ENCODE measurements around the gene ADAMTS13.

The ADAMTS13 gene

DNA sequence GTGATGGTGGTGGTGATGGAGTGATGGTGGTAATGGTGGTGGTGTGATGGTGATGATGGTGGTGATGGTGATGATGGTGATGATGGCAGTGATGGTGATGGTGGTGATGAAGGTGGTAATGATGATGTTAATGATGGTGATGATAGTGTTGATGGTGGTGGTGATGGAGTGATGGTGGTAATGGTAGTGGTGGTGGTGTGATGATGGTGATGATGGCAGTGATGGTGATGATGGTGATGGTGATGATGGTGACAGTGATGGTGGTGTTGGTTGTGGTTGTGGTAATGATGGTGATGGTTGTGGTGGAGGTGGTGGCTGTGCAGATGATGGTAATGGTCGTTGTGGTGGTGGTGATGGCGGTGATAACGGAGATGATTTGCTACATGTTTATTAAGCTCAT is 38.7 kb upstream of the ADAMTS13 start:
- no peak overlapping the region for H3K4me3 ChIP-seq (ENCODE audit: low read depth, low read length)
- H3K27me3 ChIP-seq (replicated peaks): no peaks in the 10 kb centered on the region
- H3K27ac ChIP-seq: no peak overlapping the region
- no peaks in the 10 kb centered on the region for H3K36me3 ChIP-seq (replicated peaks)
- DNase-seq: no peak
- in situ Hi-C loops (cut with HindIII; ENCODE audit: low pct_ligation_motif_present, low sequenced_read_pairs): no loop called here
- TF ChIP-seq, protein P1, sequence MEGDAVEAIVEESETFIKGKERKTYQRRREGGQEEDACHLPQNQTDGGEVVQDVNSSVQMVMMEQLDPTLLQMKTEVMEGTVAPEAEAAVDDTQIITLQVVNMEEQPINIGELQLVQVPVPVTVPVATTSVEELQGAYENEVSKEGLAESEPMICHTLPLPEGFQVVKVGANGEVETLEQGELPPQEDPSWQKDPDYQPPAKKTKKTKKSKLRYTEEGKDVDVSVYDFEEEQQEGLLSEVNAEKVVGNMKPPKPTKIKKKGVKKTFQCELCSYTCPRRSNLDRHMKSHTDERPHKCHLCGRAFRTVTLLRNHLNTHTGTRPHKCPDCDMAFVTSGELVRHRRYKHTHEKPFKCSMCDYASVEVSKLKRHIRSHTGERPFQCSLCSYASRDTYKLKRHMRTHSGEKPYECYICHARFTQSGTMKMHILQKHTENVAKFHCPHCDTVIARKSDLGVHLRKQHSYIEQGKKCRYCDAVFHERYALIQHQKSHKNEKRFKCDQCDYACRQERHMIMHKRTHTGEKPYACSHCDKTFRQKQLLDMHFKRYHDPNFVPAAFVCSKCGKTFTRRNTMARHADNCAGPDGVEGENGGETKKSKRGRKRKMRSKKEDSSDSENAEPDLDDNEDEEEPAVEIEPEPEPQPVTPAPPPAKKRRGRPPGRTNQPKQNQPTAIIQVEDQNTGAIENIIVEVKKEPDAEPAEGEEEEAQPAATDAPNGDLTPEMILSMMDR (IDR thresholded peaks at IDR 0.05; ENCODE audit: low read depth, low read length, missing control alignments): no peak

DNA sequence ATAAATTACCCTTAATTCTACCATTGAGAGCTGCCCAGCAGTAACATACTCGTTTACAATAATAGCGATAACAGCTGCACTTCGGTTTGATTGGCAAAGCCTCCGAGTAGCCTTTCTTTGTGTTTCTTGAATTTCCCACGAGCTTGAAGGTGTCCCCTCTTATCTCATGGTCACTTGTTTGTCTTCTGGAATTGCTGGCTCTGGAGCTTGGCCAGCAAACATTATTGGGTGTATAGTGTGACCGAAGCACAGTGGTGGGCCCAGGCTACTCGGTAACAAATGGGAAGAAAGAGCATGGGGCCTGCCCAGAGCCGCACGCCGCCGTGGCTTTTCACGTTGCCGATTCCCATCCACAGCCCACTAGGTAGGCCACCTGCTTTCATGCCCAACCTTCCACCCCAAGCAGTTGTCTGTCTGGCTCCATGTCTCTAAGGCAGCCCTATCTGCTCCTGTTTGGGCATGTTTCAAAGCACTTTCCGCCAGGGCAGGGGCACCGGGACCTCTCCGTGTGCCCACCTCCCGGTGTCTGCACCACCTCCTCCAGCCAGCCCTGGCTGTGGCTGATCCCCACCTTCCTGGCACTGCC is 37.3 kb upstream of the ADAMTS13 start:
- Histone ChIP-seq H3K27ac (no peak overlapping the region), H3K4me3 (ENCODE audit: low read depth, low read length) (no peak overlapping the region), H3K36me3 (replicated peaks) (no peaks in the 10 kb centered on the region), H3K27me3 (replicated peaks) (no peaks in the 10 kb centered on the region)
- DNase-seq: no peak
- in situ Hi-C loops (cut with HindIII; ENCODE audit: low pct_ligation_motif_present, low sequenced_read_pairs): no loop called here
- TF ChIP-seq, protein P1 (IDR thresholded peaks at IDR 0.05; ENCODE audit: low read depth, low read length, missing control alignments): no peak

DNA sequence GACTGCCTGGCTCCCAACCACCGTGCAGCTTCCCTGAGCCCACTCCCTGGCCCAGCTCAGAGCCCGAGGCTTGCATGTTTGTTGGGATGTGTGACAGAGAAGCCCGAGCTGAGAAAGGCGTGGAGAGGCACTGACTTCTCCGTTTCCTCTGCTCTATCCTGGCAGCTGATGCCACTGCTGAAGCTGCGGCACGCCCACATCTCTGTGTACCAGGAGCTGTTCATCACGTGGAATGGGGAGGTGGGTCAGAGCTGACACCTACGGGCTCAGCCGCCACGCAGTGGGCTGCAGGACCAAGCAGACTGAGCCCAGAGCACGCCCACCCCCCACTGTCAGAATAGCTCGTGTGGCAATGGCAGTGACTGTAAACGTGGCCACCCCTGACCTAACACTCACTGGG is 36.7 kb upstream of the ADAMTS13 start:
- Histone ChIP-seq H3K4me3 (ENCODE audit: low read depth, low read length) (no peak overlapping the region), H3K36me3 (replicated peaks) (no peaks in the 10 kb centered on the region), H3K27ac (no peak overlapping the region), H3K27me3 (replicated peaks) (no peaks in the 10 kb centered on the region)
- TF ChIP-seq, protein P1 (IDR thresholded peaks at IDR 0.05; ENCODE audit: low read depth, low read length, missing control alignments): no peak
- DNase-seq: no peak
- in situ Hi-C loops (cut with HindIII; ENCODE audit: low pct_ligation_motif_present, low sequenced_read_pairs): no loop called here

DNA sequence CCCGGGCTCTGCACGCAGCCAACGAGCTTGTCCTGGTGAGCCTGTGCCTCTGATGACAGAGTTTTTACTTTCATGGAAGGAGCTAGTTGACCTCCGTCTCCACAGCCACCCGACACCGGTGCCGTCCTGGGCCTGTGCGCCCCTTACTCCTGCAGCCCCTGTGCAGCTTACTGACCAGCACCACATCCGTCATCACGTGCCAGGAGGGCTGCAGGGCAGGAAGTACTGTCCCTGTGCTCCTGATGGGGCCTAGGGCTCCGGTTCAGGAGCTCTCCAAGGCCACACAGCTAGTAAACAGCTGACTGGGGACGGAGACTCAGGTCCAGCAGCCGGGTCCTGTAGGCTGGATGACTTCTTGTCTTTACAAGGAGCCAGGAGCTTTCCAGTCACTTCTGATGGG is 35.8 kb upstream of the ADAMTS13 start:
- H3K27me3 ChIP-seq (replicated peaks): no peaks in the 10 kb centered on the region
- H3K36me3 ChIP-seq (replicated peaks): no peaks in the 10 kb centered on the region
- no peak overlapping the region for H3K27ac ChIP-seq
- no peak overlapping the region for H3K4me3 ChIP-seq (ENCODE audit: low read depth, low read length)
- DNase-seq: no peak
- TF ChIP-seq, protein P1 (IDR thresholded peaks at IDR 0.05; ENCODE audit: low read depth, low read length, missing control alignments): no peak
- in situ Hi-C loops (cut with HindIII; ENCODE audit: low pct_ligation_motif_present, low sequenced_read_pairs): no loop called here

DNA sequence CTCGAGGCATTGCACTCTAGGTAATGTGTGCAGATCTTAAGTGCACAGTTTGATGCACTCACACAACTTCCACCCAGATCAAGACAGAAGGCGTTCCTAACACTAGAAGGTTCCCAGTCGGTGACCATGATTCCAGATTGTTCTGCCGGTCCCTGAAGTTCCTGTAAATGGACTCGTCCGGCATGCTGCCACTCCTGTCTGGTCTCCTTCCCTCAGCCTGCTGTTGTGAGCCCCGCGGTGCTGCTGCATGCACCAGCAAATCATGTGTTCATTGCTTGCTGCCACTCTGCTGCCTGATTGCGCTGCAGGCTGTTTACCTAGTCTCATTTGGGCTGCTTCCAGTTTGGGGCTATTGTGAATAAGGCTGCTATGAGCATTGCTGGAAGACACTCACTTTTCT is 34.5 kb upstream of the ADAMTS13 start:
- in situ Hi-C loops (cut with HindIII; ENCODE audit: low pct_ligation_motif_present, low sequenced_read_pairs): no loop called here

More for the DNA sequence above, 34.5 kb upstream of the ADAMTS13 start:
- Histone ChIP-seq H3K36me3 (replicated peaks) (no peaks in the 10 kb centered on the region), H3K27me3 (replicated peaks) (no peaks in the 10 kb centered on the region), H3K27ac (no peak overlapping the region), H3K4me3 (ENCODE audit: low read depth, low read length) (no peak overlapping the region)
- no peak for DNase-seq
- TF ChIP-seq, protein P1 (IDR thresholded peaks at IDR 0.05; ENCODE audit: low read depth, low read length, missing control alignments): no peak

Measured in brain microvascular endothelial cell (primary cell).